ENCODE measurements around the gene CTDSP1. TPM values are rescaled to one million over a fixed set of nuclear protein-coding genes. Genes with fewer than 3 reads are reported as not detected.

CTDSP1 gene
- polyA plus RNA-seq, 2 of the 4 experiments (the other 2 are of a cell fraction): 39.5 to 50.3 TPM

DNA sequence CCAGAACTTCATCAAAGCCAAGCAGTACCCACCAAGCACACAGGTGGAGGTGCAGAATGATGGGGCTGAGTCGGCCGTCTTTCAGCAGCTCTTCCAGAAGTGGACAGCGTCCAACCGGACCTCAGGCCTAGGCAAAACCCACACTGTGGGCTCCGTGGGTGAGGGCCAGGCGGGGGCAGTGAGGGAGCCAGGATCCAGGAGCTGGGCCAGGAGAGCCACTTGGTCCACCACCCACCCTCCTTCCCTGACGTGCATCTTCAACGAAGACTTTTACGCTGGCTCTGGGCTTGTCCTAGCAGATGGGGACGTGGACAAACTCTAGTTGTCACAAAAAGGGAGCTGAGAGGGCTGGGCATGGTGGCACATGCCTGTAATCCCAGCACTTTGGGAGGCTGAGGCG is 31.1 kb downstream of the CTDSP1 start:
- 87% methylated on average over 11 of the region's 11 CpGs for WGBS (ENCODE audit: missing lambda C conversion rate)
- no peak for ATAC-seq
- Histone ChIP-seq H3K4me3 (no peak overlapping the region), H3K9me3 (no peaks in the 10 kb centered on the region), H3K27ac (no peak overlapping the region), H3K4me2 (no peak overlapping the region), H3K4me1 (no peaks in the 10 kb centered on the region)
- FAIRE-seq: no peak
- ChIA-PET POLR2A (no interaction called here), CTCF (interaction anchor here (0.9 to 1.6 kb wide), 2 partner anchors 9 to 36 kb away, joined by 3 to 11 read pairs; no protein-coding TSS in a partner anchor)
- DNase-seq (ENCODE audit: low read depth in 1 of 2, low spot score in 1 of 2): no peak
- TF ChIP-seq FOSL2 (IDR thresholded peaks at IDR 0.05) (no peak), FOSL2 (CRISPR knock-in tag; IDR thresholded peaks at IDR 0.05) (no peak), TP53 (CRISPR knock-in tag; IDR thresholded peaks at IDR 0.05) (no peak), ZNF302 (CRISPR knock-in tag; IDR thresholded peaks at IDR 0.05) (no peak), MAZ (IDR thresholded peaks at IDR 0.05; ENCODE audit: borderline replicate concordance, low read depth, low read length) (no peak), ESRRA (IDR thresholded peaks at IDR 0.05; ENCODE audit: borderline replicate concordance, low read length) (no peak), ZC3H11A (IDR thresholded peaks at IDR 0.05) (no peak), SMC3 (IDR thresholded peaks at IDR 0.05) (no peak), ZSCAN20 (CRISPR knock-in tag; IDR thresholded peaks at IDR 0.05) (no peak), RCOR1 (IDR thresholded peaks at IDR 0.05; ENCODE audit: low read depth, low read length) (no peak), KDM1A (IDR thresholded peaks at IDR 0.05; ENCODE audit: low read depth) (no peak), RARB (CRISPR knock-in tag; IDR thresholded peaks at IDR 0.05) (no peak), POLR2AphosphoS2 (conservative IDR thresholded peaks at IDR 0.05; ENCODE audit: low read length) (no peak), RFX5 (IDR thresholded peaks at IDR 0.05) (no peak), BHLHE40 (IDR thresholded peaks at IDR 0.05; ENCODE audit: low read depth, low read length) (no peak), ZFP36 (IDR thresholded peaks at IDR 0.05; ENCODE audit: borderline replicate concordance, partially characterized antibody) (no peak)
- TF ChIP-seq, protein P1, sequence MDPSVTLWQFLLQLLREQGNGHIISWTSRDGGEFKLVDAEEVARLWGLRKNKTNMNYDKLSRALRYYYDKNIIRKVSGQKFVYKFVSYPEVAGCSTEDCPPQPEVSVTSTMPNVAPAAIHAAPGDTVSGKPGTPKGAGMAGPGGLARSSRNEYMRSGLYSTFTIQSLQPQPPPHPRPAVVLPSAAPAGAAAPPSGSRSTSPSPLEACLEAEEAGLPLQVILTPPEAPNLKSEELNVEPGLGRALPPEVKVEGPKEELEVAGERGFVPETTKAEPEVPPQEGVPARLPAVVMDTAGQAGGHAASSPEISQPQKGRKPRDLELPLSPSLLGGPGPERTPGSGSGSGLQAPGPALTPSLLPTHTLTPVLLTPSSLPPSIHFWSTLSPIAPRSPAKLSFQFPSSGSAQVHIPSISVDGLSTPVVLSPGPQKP (IDR thresholded peaks at IDR 0.05; ENCODE audit: low read depth, low read length): no peak

DNA sequence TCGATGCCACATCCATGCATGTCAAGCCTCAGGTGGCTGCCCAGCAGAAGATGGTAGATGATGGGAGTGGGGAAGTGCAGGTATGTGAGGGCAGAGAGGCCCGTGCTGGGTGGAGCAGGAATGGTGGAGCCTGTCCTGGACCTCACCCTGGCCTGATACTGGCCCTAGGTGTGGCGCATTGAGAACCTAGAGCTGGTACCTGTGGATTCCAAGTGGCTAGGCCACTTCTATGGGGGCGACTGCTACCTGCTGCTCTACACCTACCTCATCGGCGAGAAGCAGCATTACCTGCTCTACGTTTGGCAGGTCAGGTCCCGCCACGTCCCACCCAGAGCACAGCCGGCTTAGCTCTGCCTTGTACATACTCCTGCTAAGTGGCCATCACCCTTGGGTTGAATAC is 32.2 kb downstream of the CTDSP1 start:
- FAIRE-seq (no peak), ATAC-seq (no peak), DNase-seq (ENCODE audit: low read depth in 1 of 2, low spot score in 1 of 2) (no peak)
- ChIA-PET POLR2A (no interaction called here), CTCF (interaction anchor here (1.6 kb wide), 1 partner anchor 34 kb away, joined by 11 read pairs; no protein-coding TSS in a partner anchor)
- Histone ChIP-seq H3K4me1 (no peaks in the 10 kb centered on the region), H3K4me3 (no peak overlapping the region), H3K4me2 (no peak overlapping the region), H3K9me3 (no peaks in the 10 kb centered on the region), H3K27ac (no peak overlapping the region)
- no peak for TF ChIP-seq ESRRA (IDR thresholded peaks at IDR 0.05; ENCODE audit: borderline replicate concordance, low read length)
- TF ChIP-seq NPAS2 (CRISPR knock-in tag; IDR thresholded peaks at IDR 0.05; ENCODE audit: borderline replicate concordance): no peak
- TF ChIP-seq ZNF302 (CRISPR knock-in tag; IDR thresholded peaks at IDR 0.05): no peak
- no peak for TF ChIP-seq CBX8 (IDR thresholded peaks at IDR 0.05)
- no peak for TF ChIP-seq EHF (CRISPR knock-in tag; IDR thresholded peaks at IDR 0.05)
- WGBS (ENCODE audit: missing lambda C conversion rate): 73% methylated on average over 10 of the region's 10 CpGs

DNA sequence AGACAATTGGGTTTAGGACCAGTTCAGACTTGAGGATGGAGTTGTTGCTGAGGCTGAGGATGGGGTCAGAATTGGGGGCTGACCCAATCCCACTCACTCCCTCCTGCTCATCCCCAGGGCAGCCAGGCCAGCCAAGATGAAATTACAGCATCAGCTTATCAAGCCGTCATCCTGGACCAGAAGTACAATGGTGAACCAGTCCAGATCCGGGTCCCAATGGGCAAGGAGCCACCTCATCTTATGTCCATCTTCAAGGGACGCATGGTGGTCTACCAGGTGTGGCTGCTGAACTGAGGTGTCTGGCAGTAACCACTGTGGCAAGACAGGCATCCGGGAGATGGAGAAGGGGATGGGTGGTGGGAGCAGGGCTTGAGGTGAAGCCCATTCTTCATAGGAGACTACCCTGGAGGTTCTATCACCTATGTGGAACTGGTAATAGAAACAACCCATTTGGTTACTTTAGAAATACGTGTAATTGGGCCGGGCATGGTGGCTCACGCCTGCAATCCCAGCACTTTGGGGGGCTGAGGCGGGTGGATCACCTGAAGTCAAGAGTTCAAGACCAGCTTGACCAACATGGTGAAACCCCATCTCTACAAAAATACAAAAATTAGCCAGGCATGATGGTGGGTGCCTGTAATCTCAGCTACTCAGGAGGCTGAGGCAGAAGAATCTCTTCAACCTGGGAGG is 33.2 kb downstream of the CTDSP1 start:
- Histone ChIP-seq H3K4me2 (no peak overlapping the region), H3K9me3 (no peaks in the 10 kb centered on the region), H3K4me1 (no peaks in the 10 kb centered on the region), H3K27ac (no peak overlapping the region), H3K4me3 (no peak overlapping the region)
- ATAC-seq (no peak), FAIRE-seq (no peak), DNase-seq (ENCODE audit: low read depth in 1 of 2, low spot score in 1 of 2) (no peak)
- ChIA-PET CTCF (no interaction called here), POLR2A (no interaction called here)
- TF ChIP-seq RCOR1 (IDR thresholded peaks at IDR 0.05; ENCODE audit: low read depth, low read length) (no peak), FOSB (CRISPR knock-in tag; IDR thresholded peaks at IDR 0.05) (no peak), RARB (CRISPR knock-in tag; IDR thresholded peaks at IDR 0.05) (no peak), ZC3H11A (IDR thresholded peaks at IDR 0.05) (no peak), CBX8 (IDR thresholded peaks at IDR 0.05) (no peak), GATA3 (IDR thresholded peaks at IDR 0.05; ENCODE audit: borderline replicate concordance) (no peak), CHD4 (IDR thresholded peaks at IDR 0.05; ENCODE audit: borderline replicate concordance) (no peak)
- TF ChIP-seq, protein P2, sequence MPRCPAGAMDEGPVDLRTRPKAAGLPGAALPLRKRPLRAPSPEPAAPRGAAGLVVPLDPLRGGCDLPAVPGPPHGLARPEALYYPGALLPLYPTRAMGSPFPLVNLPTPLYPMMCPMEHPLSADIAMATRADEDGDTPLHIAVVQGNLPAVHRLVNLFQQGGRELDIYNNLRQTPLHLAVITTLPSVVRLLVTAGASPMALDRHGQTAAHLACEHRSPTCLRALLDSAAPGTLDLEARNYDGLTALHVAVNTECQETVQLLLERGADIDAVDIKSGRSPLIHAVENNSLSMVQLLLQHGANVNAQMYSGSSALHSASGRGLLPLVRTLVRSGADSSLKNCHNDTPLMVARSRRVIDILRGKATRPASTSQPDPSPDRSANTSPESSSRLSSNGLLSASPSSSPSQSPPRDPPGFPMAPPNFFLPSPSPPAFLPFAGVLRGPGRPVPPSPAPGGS (IDR thresholded peaks at IDR 0.05): no peak
- TF ChIP-seq, protein P3, sequence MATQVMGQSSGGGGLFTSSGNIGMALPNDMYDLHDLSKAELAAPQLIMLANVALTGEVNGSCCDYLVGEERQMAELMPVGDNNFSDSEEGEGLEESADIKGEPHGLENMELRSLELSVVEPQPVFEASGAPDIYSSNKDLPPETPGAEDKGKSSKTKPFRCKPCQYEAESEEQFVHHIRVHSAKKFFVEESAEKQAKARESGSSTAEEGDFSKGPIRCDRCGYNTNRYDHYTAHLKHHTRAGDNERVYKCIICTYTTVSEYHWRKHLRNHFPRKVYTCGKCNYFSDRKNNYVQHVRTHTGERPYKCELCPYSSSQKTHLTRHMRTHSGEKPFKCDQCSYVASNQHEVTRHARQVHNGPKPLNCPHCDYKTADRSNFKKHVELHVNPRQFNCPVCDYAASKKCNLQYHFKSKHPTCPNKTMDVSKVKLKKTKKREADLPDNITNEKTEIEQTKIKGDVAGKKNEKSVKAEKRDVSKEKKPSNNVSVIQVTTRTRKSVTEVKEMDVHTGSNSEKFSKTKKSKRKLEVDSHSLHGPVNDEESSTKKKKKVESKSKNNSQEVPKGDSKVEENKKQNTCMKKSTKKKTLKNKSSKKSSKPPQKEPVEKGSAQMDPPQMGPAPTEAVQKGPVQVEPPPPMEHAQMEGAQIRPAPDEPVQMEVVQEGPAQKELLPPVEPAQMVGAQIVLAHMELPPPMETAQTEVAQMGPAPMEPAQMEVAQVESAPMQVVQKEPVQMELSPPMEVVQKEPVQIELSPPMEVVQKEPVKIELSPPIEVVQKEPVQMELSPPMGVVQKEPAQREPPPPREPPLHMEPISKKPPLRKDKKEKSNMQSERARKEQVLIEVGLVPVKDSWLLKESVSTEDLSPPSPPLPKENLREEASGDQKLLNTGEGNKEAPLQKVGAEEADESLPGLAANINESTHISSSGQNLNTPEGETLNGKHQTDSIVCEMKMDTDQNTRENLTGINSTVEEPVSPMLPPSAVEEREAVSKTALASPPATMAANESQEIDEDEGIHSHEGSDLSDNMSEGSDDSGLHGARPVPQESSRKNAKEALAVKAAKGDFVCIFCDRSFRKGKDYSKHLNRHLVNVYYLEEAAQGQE (IDR thresholded peaks at IDR 0.05): no peak
- TF ChIP-seq, protein P4, sequence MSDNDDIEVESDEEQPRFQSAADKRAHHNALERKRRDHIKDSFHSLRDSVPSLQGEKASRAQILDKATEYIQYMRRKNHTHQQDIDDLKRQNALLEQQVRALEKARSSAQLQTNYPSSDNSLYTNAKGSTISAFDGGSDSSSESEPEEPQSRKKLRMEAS (IDR thresholded peaks at IDR 0.05): no peak
- WGBS (ENCODE audit: missing lambda C conversion rate): 93% methylated on average over 8 of the region's 8 CpGs
